Measurements from ENCODE around the gene MEIOSIN.

DNA sequence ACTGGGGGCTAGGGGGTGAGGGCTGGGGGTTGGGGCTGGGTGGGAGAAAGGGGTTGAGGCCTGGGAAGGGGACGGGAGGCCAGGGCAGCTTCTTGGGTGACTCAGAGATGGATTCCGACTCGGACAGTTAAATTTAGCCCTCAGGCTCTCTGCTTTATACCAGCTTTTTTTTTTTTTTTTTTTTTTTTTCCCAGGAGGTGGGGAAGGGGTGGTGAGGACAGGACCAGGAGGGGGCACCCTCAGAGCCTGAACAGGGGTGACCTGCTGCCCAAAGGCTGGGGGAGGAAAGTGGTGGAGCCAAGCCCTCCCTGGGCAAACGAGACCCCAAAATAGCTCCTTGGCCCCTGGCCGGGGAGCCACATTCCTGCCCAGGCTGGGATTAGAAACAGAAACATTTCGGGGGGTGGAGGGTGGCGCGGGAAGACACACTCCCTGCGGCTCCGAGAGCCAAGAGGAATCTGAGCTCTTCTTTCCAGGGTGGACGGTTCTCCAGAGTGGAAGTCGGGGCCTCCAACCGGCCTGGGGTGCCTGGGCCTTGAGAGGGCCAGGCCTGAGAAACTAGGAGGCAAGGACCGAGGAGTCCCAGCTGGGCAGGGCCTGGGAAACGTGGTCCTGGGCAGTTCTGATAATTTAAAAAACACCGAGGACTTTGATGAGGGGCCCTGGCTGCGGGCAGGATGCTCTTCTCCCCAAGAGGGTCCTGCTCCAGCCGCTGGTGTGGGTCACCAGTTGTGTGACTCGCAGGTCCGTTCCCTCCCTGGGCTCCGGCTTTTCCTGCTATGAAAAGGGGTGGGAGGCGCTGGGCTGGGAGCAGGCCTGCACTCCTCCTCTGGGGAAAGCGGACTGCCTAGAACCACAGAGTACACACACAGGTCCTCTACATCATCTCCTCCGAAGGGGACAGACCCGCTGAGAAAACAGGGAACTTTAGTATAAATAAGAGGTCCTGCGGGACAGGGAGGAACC, 49.9 kb downstream of the MEIOSIN start:
- TF ChIP-seq CTCF (IDR thresholded peaks at IDR 0.05) (no peak), EZH2 (IDR thresholded peaks at IDR 0.05; ENCODE audit: borderline replicate concordance, insufficient read depth, low read depth, low read length, poor library complexity, severe bottlenecking) (no peak)

Measured in B cell (primary cell).